OCI-LY3 (cell line): Measurements from ENCODE around the gene TNIP1.

Source experiments
- EZH2phosphoT487 ChIP-seq: fragments of 200-600 bp; shearing (Covaris generic); IDR thresholded peaks from 2 replicates; pipeline ENCODE4 v1.6.1; 2018; ENCODE audit warnings: antibody characterized with exemption, mixed run types, low read depth
- TF ChIP-seq, protein P1 (sequence below): fragments of 200-600, 300-600 bp; sonication (generic); IDR thresholded peaks from 2 replicates; pipeline ENCODE4 v1.5.1; 2014; ENCODE audit warnings: antibody characterized with exemption, low read length, low read depth

DNA sequence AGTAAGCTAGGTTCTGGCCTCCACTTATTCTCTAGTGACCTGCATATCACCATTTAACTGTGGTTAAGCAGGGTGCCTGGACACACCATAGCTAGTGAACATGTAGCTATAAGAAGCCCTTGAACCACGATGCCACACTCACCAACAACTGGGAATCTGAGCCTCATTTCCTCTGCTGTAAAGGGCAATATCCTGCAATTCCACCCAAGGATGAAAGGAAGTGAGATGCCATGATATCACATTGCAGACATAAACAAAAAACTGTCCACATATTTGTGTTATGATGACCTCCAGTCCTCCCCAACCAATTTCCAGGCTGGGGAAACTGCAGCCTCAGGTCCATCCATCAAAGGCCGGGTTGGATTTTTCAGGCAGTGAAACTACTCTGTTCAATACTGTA, 10.4 kb downstream of the TNIP1 start:
- TF ChIP-seq EZH2phosphoT487, result no peak
- TF ChIP-seq, protein P1, sequence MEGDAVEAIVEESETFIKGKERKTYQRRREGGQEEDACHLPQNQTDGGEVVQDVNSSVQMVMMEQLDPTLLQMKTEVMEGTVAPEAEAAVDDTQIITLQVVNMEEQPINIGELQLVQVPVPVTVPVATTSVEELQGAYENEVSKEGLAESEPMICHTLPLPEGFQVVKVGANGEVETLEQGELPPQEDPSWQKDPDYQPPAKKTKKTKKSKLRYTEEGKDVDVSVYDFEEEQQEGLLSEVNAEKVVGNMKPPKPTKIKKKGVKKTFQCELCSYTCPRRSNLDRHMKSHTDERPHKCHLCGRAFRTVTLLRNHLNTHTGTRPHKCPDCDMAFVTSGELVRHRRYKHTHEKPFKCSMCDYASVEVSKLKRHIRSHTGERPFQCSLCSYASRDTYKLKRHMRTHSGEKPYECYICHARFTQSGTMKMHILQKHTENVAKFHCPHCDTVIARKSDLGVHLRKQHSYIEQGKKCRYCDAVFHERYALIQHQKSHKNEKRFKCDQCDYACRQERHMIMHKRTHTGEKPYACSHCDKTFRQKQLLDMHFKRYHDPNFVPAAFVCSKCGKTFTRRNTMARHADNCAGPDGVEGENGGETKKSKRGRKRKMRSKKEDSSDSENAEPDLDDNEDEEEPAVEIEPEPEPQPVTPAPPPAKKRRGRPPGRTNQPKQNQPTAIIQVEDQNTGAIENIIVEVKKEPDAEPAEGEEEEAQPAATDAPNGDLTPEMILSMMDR, result no peak
